GM23338 (cell line): ENCODE results near the gene KIAA1191. TPM values are rescaled to one million over a fixed set of nuclear protein-coding genes. Genes with fewer than 3 reads are reported as not detected.

Experiments used
- ATAC-seq: fragments of 200-7000 bp; cut with Tn5 transposase; 3 replicates; pipeline ENCODE4 v1.9.1; 2020
- DNase-seq: peaks from one replicate; pipeline ENCODE4 v3.0.0-alpha.2; 2015; ENCODE audit warnings: low spot score
- H2AFZ ChIP-seq: fragments of 200-600 bp; sonication (generic); 2 replicates; pipeline ENCODE4 v1.8.0; 2016; ENCODE audit warnings: antibody characterized with exemption, mild to moderate bottlenecking, moderate library complexity
- H3F3A ChIP-seq: fragments of 200-600 bp; sonication (generic); replicated peaks from 2 replicates; pipeline ENCODE4 v1.8.0; 2017; ENCODE audit warnings: antibody characterized with exemption, mixed run types, low read depth
- H3K27ac ChIP-seq: fragments of 200-600 bp; sonication (generic); 2 replicates; pipeline ENCODE4 v1.6.1; 2016; ENCODE audit warnings: low read depth
- H3K27me3 ChIP-seq: fragments of 200-600 bp; sonication (generic); 2 replicates; pipeline ENCODE4 v1.8.0; 2016; ENCODE audit warnings: mild to moderate bottlenecking, mixed run types, moderate library complexity; ENCODE audit not compliant: insufficient read depth
- H3K36me3 ChIP-seq: fragments of 200-600 bp; sonication (generic); 2 replicates; pipeline ENCODE4 v1.8.0; 2016; ENCODE audit warnings: mild to moderate bottlenecking; ENCODE audit not compliant: insufficient read depth
- H3K4me1 ChIP-seq: fragments of 200-600 bp; sonication (generic); 2 replicates; pipeline ENCODE4 v1.8.0; 2016; ENCODE audit warnings: mild to moderate bottlenecking, moderate library complexity; ENCODE audit not compliant: insufficient read depth
- H3K4me2 ChIP-seq: fragments of 200-600 bp; sonication (generic); 2 replicates; pipeline ENCODE4 v1.7.1; 2017; ENCODE audit warnings: mixed run types
- H3K4me3 ChIP-seq: fragments of 200-600 bp; sonication (generic); 2 replicates; pipeline ENCODE4 v1.6.1; 2016; ENCODE audit warnings: mixed run types
- H3K79me2 ChIP-seq: fragments of 200-600 bp; sonication (generic); replicated peaks from 2 replicates; pipeline ENCODE4 v1.8.0; 2017; ENCODE audit warnings: mild to moderate bottlenecking; ENCODE audit not compliant: insufficient read depth
- H3K9me2 ChIP-seq: fragments of 200-600 bp; sonication (generic); 2 replicates; pipeline ENCODE4 v1.8.0; 2017; ENCODE audit not compliant: insufficient read depth
- H4K20me1 ChIP-seq: fragments of 200-600 bp; sonication (generic); replicated peaks from 2 replicates; pipeline ENCODE4 v1.8.0; 2017; ENCODE audit warnings: mild to moderate bottlenecking; ENCODE audit not compliant: insufficient read depth
- H3K27ac Mint-ChIP-seq: 2 replicates; pipeline ENCODE4 v1.8.0; 2020; ENCODE audit warnings: inconsistent platforms, mild to moderate bottlenecking, moderate library complexity, mixed read lengths
- H3K27me3 Mint-ChIP-seq: 3 replicates; pipeline ENCODE4 v1.8.0; 2022; ENCODE audit warnings: low read depth, mild to moderate bottlenecking, moderate library complexity, mixed read lengths, inconsistent platforms; ENCODE audit not compliant: insufficient read depth, poor library complexity
- H3K36me3 Mint-ChIP-seq: 3 replicates; pipeline ENCODE4 v1.8.0; 2021; ENCODE audit warnings: low read depth, mild to moderate bottlenecking, inconsistent platforms, moderate library complexity, mixed read lengths
- H3K4me1 Mint-ChIP-seq: 3 replicates; pipeline ENCODE4 v1.8.0; 2020; ENCODE audit warnings: mild to moderate bottlenecking, inconsistent platforms, mixed read lengths
- H3K4me3 Mint-ChIP-seq: 3 replicates; pipeline ENCODE4 v1.8.0; 2021; ENCODE audit warnings: moderate library complexity, mild to moderate bottlenecking, inconsistent platforms, mixed read lengths
- H3K9me3 Mint-ChIP-seq: 3 replicates; pipeline ENCODE4 v1.8.0; 2020; ENCODE audit warnings: moderate library complexity, mild to moderate bottlenecking, inconsistent platforms, mixed read lengths
- EZH2 ChIP-seq: fragments of 200-600 bp; sonication (generic); IDR thresholded peaks from one replicate; pipeline ENCODE4 v1.8.0; 2017; ENCODE audit warnings: antibody characterized with exemption, mild to moderate bottlenecking, low read depth; ENCODE audit not compliant: unreplicated experiment
- JUNB ChIP-seq: IDR thresholded peaks from one replicate; pipeline ENCODE4 v1.6.1; 2016; ENCODE audit warnings: antibody characterized with exemption; ENCODE audit not compliant: unreplicated experiment
- NANOG ChIP-seq: IDR thresholded peaks from 2 replicates; pipeline ENCODE4 v1.6.1; 2016; ENCODE audit warnings: antibody characterized with exemption, borderline replicate concordance
- ZNF114 ChIP-seq: fragments of 250-450 bp; sonication (Bioruptor Pico); IDR thresholded peaks from 2 replicates; pipeline ENCODE4 v1.5.0; 2020; ENCODE audit warnings: mild to moderate bottlenecking, moderate library complexity
- ZNF331 ChIP-seq: fragments of 250-450 bp; sonication (Bioruptor Pico); IDR thresholded peaks from 2 replicates; pipeline ENCODE4 v1.5.0; 2020; ENCODE audit warnings: low read depth, mild to moderate bottlenecking, moderate library complexity
- polyA plus RNA-seq: library from polyadenylated mRNA; unstranded; fragments of >200 nt; fragmentation: Nextera tagmentation; extraction: Ambion mirVana; gene quantifications from 2 replicates; pipeline ENCODE4 v1.2.1, GENCODE V29; 2016
- total RNA-seq: library from RNA; depleted of rRNA; stranded (reverse); fragments of >200 nt; shearing (Covaris generic); gene quantifications from 2 replicates; pipeline ENCODE4 v1.2.3, GENCODE V29; 2014
- TF ChIP-seq, protein P1 (sequence below): fragments of 250-450 bp; sonication (Bioruptor Pico); IDR thresholded peaks from 2 replicates; pipeline ENCODE4 v1.5.0; 2020; ENCODE audit warnings: mild to moderate bottlenecking, moderate library complexity
- TF ChIP-seq, protein P2 (sequence below), 2 experiments: fragments of 200-600 bp in 1 of 2; sonication (generic) in 1 of 2; conservative IDR thresholded peaks; 2 replicates each; pipeline versions ENCODE4 v1.5.1 to v1.6.1; 2016 to 2017; ENCODE audit warnings: antibody characterized with exemption in 2 of 2, low read depth in 2 of 2, mild to moderate bottlenecking in 2 of 2, moderate library complexity in 1 of 2
- TF ChIP-seq, protein P3 (sequence below): IDR thresholded peaks from 2 replicates; pipeline ENCODE4 v1.6.1; 2016; ENCODE audit warnings: antibody characterized with exemption
- TF ChIP-seq, protein P4 (sequence below): IDR thresholded peaks from one replicate; pipeline ENCODE4 v1.6.1; 2018; ENCODE audit warnings: antibody characterized with exemption; ENCODE audit not compliant: unreplicated experiment

KIAA1191 gene
- total and polyA plus RNA-seq, 2 experiments from 2014 or later, result 52.3 to 87.2 TPM

DNA sequence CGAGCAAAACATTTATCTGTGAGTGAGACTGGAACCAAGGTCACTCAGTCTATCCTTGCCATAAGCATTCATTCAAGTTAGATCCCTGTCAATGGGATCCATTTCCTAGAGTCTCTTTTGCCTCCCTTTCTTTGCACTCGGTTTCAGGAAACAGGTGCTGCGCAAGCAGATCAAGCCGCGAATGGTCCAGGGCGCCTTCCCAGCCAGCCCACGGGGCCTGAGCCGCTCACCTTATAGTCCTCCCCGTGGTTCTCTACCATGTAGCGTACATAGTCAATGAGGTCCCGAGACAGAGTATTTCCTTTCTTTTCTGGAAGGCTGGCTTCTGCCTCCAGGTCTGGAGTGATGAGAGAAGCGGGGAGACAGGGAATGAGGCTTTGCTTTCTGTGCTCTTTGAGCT is 23.4 kb upstream of the KIAA1191 start (continued):
- TF ChIP-seq, protein P1, sequence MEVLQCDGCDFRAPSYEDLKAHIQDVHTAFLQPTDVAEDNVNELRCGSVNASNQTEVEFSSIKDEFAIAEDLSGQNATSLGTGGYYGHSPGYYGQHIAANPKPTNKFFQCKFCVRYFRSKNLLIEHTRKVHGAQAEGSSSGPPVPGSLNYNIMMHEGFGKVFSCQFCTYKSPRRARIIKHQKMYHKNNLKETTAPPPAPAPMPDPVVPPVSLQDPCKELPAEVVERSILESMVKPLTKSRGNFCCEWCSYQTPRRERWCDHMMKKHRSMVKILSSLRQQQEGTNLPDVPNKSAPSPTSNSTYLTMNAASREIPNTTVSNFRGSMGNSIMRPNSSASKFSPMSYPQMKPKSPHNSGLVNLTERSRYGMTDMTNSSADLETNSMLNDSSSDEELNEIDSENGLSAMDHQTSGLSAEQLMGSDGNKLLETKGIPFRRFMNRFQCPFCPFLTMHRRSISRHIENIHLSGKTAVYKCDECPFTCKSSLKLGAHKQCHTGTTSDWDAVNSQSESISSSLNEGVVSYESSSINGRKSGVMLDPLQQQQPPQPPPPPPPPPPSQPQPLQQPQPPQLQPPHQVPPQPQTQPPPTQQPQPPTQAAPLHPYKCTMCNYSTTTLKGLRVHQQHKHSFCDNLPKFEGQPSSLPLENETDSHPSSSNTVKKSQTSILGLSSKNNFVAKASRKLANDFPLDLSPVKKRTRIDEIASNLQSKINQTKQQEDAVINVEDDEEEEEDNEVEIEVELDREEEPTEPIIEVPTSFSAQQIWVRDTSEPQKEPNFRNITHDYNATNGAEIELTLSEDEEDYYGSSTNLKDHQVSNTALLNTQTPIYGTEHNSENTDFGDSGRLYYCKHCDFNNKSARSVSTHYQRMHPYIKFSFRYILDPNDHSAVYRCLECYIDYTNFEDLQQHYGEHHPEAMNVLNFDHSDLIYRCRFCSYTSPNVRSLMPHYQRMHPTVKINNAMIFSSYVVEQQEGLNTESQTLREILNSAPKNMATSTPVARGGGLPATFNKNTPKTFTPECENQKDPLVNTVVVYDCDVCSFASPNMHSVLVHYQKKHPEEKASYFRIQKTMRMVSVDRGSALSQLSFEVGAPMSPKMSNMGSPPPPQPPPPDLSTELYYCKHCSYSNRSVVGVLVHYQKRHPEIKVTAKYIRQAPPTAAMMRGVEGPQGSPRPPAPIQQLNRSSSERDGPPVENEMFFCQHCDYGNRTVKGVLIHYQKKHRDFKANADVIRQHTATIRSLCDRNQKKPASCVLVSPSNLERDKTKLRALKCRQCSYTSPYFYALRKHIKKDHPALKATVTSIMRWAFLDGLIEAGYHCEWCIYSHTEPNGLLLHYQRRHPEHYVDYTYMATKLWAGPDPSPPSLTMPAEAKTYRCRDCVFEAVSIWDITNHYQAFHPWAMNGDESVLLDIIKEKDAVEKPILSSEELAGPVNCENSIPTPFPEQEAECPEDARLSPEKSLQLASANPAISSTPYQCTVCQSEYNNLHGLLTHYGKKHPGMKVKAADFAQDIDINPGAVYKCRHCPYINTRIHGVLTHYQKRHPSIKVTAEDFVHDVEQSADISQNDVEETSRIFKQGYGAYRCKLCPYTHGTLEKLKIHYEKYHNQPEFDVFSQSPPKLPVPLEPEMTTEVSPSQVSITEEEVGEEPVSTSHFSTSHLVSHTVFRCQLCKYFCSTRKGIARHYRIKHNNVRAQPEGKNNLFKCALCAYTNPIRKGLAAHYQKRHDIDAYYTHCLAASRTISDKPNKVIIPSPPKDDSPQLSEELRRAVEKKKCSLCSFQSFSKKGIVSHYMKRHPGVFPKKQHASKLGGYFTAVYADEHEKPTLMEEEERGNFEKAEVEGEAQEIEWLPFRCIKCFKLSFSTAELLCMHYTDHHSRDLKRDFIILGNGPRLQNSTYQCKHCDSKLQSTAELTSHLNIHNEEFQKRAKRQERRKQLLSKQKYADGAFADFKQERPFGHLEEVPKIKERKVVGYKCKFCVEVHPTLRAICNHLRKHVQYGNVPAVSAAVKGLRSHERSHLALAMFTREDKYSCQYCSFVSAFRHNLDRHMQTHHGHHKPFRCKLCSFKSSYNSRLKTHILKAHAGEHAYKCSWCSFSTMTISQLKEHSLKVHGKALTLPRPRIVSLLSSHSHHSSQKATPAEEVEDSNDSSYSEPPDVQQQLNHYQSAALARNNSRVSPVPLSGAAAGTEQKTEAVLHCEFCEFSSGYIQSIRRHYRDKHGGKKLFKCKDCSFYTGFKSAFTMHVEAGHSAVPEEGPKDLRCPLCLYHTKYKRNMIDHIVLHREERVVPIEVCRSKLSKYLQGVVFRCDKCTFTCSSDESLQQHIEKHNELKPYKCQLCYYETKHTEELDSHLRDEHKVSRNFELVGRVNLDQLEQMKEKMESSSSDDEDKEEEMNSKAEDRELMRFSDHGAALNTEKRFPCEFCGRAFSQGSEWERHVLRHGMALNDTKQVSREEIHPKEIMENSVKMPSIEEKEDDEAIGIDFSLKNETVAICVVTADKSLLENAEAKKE (CRISPR knock-in tag), result no peak
- TF ChIP-seq ZNF331 (CRISPR knock-in tag) (no peak), ZNF114 (CRISPR knock-in tag) (no peak)
- TF ChIP-seq, protein P2, sequence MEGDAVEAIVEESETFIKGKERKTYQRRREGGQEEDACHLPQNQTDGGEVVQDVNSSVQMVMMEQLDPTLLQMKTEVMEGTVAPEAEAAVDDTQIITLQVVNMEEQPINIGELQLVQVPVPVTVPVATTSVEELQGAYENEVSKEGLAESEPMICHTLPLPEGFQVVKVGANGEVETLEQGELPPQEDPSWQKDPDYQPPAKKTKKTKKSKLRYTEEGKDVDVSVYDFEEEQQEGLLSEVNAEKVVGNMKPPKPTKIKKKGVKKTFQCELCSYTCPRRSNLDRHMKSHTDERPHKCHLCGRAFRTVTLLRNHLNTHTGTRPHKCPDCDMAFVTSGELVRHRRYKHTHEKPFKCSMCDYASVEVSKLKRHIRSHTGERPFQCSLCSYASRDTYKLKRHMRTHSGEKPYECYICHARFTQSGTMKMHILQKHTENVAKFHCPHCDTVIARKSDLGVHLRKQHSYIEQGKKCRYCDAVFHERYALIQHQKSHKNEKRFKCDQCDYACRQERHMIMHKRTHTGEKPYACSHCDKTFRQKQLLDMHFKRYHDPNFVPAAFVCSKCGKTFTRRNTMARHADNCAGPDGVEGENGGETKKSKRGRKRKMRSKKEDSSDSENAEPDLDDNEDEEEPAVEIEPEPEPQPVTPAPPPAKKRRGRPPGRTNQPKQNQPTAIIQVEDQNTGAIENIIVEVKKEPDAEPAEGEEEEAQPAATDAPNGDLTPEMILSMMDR (conservative IDR thresholded peaks at IDR 0.05; ENCODE audit: low read depth in 2 of 2), result no peak
- TF ChIP-seq, protein P3, sequence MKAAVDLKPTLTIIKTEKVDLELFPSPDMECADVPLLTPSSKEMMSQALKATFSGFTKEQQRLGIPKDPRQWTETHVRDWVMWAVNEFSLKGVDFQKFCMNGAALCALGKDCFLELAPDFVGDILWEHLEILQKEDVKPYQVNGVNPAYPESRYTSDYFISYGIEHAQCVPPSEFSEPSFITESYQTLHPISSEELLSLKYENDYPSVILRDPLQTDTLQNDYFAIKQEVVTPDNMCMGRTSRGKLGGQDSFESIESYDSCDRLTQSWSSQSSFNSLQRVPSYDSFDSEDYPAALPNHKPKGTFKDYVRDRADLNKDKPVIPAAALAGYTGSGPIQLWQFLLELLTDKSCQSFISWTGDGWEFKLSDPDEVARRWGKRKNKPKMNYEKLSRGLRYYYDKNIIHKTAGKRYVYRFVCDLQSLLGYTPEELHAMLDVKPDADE, result no peak

DNA sequence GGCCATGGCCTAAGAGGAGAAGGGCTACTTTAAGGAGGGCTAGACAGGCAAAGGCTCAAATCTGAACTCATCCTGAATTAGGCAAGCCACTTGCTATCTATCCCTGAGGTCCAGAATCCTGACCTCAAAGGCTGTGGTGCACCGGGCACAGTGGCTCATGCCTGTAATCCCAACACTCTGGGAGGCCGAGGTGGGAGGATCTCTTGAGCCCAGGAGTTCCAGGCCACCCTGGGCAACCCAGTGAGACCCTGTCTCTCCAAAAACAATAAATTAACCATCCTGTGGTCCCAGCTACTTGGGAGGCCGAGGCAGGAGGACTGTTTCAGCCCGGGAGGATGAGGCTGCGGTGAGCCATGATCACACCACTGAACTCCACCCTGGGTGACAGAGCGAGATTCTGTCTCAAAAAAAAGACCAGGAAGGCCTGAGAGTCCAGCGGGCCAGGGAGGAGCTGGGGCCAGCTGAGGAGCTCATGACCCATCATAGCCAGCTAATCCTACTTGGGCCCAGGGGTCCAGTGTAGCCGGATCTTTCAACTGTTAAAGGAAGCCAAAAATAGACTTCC is 22.9 kb upstream of the KIAA1191 start:
- peaks cover 18% of the 10 kb centered on the region; the same call in 1 of the 2 replicates for H3F3A ChIP-seq
- no peaks in the 10 kb centered on the region for H3K9me2 ChIP-seq
- no peak overlapping the region for H3K4me2 ChIP-seq
- H3K27me3 Mint-ChIP-seq, result peaks cover 11% of the 10 kb centered on the region
- ATAC-seq, result no peak
- no peak overlapping the region for H2AFZ ChIP-seq
- no peak for DNase-seq
- no peak overlapping the region for H3K27ac Mint-ChIP-seq
- H3K4me3 Mint-ChIP-seq, result no peak overlapping the region
- peaks cover 12% of the 10 kb centered on the region for H3K4me1 Mint-ChIP-seq
- H3K79me2 ChIP-seq, result peaks cover 33% of the 10 kb centered on the region
- no peaks in the 10 kb centered on the region; the same call in 2 of the 3 replicates for H3K9me3 Mint-ChIP-seq
- no peak overlapping the region for H3K27ac ChIP-seq
- no peak overlapping the region for H3K4me3 ChIP-seq
- peaks cover 9% of the 10 kb centered on the region; the same call in 1 of the 2 replicates for H3K4me1 ChIP-seq
- peaks cover 21% of the 10 kb centered on the region for H4K20me1 ChIP-seq
- H3K36me3 ChIP-seq, result peaks cover 27% of the 10 kb centered on the region
- peaks cover 74% of the 10 kb centered on the region for H3K36me3 Mint-ChIP-seq
- no peaks in the 10 kb centered on the region for H3K27me3 ChIP-seq
- TF ChIP-seq EZH2, result no peak
- no peak for TF ChIP-seq JUNB
- TF ChIP-seq ZNF114 (CRISPR knock-in tag), result no peak
- TF ChIP-seq, protein P3, result no peak
- TF ChIP-seq, protein P4, sequence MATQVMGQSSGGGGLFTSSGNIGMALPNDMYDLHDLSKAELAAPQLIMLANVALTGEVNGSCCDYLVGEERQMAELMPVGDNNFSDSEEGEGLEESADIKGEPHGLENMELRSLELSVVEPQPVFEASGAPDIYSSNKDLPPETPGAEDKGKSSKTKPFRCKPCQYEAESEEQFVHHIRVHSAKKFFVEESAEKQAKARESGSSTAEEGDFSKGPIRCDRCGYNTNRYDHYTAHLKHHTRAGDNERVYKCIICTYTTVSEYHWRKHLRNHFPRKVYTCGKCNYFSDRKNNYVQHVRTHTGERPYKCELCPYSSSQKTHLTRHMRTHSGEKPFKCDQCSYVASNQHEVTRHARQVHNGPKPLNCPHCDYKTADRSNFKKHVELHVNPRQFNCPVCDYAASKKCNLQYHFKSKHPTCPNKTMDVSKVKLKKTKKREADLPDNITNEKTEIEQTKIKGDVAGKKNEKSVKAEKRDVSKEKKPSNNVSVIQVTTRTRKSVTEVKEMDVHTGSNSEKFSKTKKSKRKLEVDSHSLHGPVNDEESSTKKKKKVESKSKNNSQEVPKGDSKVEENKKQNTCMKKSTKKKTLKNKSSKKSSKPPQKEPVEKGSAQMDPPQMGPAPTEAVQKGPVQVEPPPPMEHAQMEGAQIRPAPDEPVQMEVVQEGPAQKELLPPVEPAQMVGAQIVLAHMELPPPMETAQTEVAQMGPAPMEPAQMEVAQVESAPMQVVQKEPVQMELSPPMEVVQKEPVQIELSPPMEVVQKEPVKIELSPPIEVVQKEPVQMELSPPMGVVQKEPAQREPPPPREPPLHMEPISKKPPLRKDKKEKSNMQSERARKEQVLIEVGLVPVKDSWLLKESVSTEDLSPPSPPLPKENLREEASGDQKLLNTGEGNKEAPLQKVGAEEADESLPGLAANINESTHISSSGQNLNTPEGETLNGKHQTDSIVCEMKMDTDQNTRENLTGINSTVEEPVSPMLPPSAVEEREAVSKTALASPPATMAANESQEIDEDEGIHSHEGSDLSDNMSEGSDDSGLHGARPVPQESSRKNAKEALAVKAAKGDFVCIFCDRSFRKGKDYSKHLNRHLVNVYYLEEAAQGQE, result no peak
- no peak for TF ChIP-seq NANOG
